Endothelial cell of umbilical vein (primary cell): ENCODE measurements around the gene PDS5B. TPM values are rescaled to one million over a fixed set of nuclear protein-coding genes. Genes with fewer than 3 reads are reported as not detected.

Source experiments
- BruUV-seq: library from RNA; stranded (reverse); fragments of 400-500 nt; replicated peaks from 2 replicates; lab custom pipeline; 2021; lab: Mats Ljungman, UMichigan
- CTCF ChIA-PET: fragments of 300-600, 350-600 bp; sonication (Branson Sonifier 250); formaldehyde crosslinking; loops from one replicate; lab custom pipeline; 2021; ENCODE audit warnings: antibody characterized with exemption, inconsistent platforms; lab: Charles Lee
- POLR2A ChIA-PET: fragments of 300-600, 350-600 bp; sonication (Branson Sonifier 250); formaldehyde crosslinking; loops from one replicate; lab custom pipeline; 2021; ENCODE audit warnings: antibody characterized with exemption, inconsistent platforms; lab: Charles Lee
- DNase-seq: peaks from one replicate; pipeline ENCODE4 v3.0.0-alpha.2; 2011; ENCODE audit warnings: low read depth, low spot score
- FAIRE-seq: peaks from 2 replicates; lab custom pipeline; 2011; peaks lifted over from hg19 to GRCh38; lab: Jason Lieb, UNC
- H2AFZ ChIP-seq: 2 replicates; pipeline ENCODE4 v1.6.0; 2012; ENCODE audit warnings: low read depth, low read length, control low read depth, inconsistent platforms
- H3K27ac ChIP-seq: 2 replicates; pipeline ENCODE4 v1.5.1; 2011; ENCODE audit warnings: low read depth, mild to moderate bottlenecking, control low read depth, low read length, moderate library complexity; ENCODE audit not compliant: insufficient read depth
- H3K27me3 ChIP-seq, 2 experiments: 2 replicates each; pipeline versions ENCODE4 v1.6.0 to v1.6.1; 2011; ENCODE audit warnings: low read length in 2 of 2, mixed read lengths in 1 of 2; ENCODE audit not compliant: control insufficient read depth in 2 of 2, insufficient read depth in 2 of 2
- H3K36me3 ChIP-seq, 2 experiments: 2 replicates in 1 of 2; 3 replicates in 1 of 2; pipeline ENCODE4 v1.5.1; 2011; ENCODE audit warnings: low read length in 2 of 2, mild to moderate bottlenecking in 1 of 2, moderate library complexity in 1 of 2; ENCODE audit not compliant: control insufficient read depth in 2 of 2, insufficient read depth in 2 of 2; ENCODE audit errors: extremely low read depth in 1 of 2
- H3K4me1 ChIP-seq: 3 replicates; pipeline ENCODE4 v1.5.1; 2011; ENCODE audit warnings: mild to moderate bottlenecking, low read length; ENCODE audit not compliant: control insufficient read depth, insufficient read depth; ENCODE audit errors: extremely low read depth
- H3K4me2 ChIP-seq: 2 replicates; pipeline ENCODE4 v1.6.1; 2011; ENCODE audit warnings: low read length, control low read depth, mixed read lengths; ENCODE audit not compliant: insufficient read depth
- H3K4me3 ChIP-seq, 3 experiments: fragments of 200-600 bp in 1 of 3; sonication (generic), shearing (Covaris generic) in 1 of 3; replicated peaks in 1 of 3; 2 replicates each; pipeline ENCODE4 v1.5.1; 2011 to 2016; ENCODE audit warnings: control low read depth in 3 of 3, low read length in 3 of 3, mild to moderate bottlenecking in 2 of 3, inconsistent platforms in 1 of 3, low read depth in 1 of 3, moderate library complexity in 1 of 3; ENCODE audit not compliant: insufficient read depth in 1 of 3
- H3K79me2 ChIP-seq: 2 replicates; pipeline ENCODE4 v1.6.0; 2012; ENCODE audit warnings: low read length, inconsistent platforms; ENCODE audit not compliant: control insufficient read depth, insufficient read depth
- H3K9ac ChIP-seq: replicated peaks from 2 replicates; pipeline ENCODE3; 2011; ENCODE audit warnings: low read length, control low read depth; ENCODE audit not compliant: insufficient read depth; ENCODE audit errors: extremely low read depth
- H3K9me1 ChIP-seq: replicated peaks from 3 replicates; pipeline ENCODE4 v1.6.0; 2011; ENCODE audit warnings: mild to moderate bottlenecking, low read length; ENCODE audit not compliant: control insufficient read depth, insufficient read depth; ENCODE audit errors: extremely low read depth
- H3K9me3 ChIP-seq: replicated peaks from 2 replicates; pipeline ENCODE4 v1.5.1; 2012; ENCODE audit warnings: low read length, inconsistent platforms; ENCODE audit not compliant: control insufficient read depth, insufficient read depth
- H4K20me1 ChIP-seq: replicated peaks from 2 replicates; pipeline ENCODE3; 2011; ENCODE audit warnings: mild to moderate bottlenecking, low read length; ENCODE audit not compliant: control insufficient read depth, insufficient read depth; ENCODE audit errors: extremely low read depth
- CTCF ChIP-seq, 2 donors: IDR thresholded peaks; 1 replicate in 1 of 2; 2 replicates in 1 of 2; pipeline ENCODE4 v1.5.1; 2011; ENCODE audit warnings: low read length in 2 of 2, mild to moderate bottlenecking in 2 of 2, moderate library complexity in 2 of 2, control low read depth in 1 of 2, inconsistent platforms in 1 of 2, low read depth in 1 of 2; ENCODE audit not compliant: insufficient read depth in 1 of 2; ENCODE audit errors: extremely low read depth in 1 of 2
- EZH2 ChIP-seq: IDR thresholded peaks from 2 replicates; pipeline ENCODE4 v1.6.1; 2012; ENCODE audit warnings: borderline replicate concordance, low read depth, mild to moderate bottlenecking, moderate library complexity, low read length, inconsistent platforms; ENCODE audit not compliant: severe bottlenecking
- FOS ChIP-seq: IDR thresholded peaks from 2 replicates; pipeline ENCODE4 v1.6.1; 2011; ENCODE audit warnings: mild to moderate bottlenecking, low read length, moderate library complexity, borderline replicate concordance; ENCODE audit not compliant: insufficient read depth
- GATA2 ChIP-seq: IDR thresholded peaks from 2 replicates; pipeline ENCODE4 v1.7.0; 2011; ENCODE audit warnings: low read depth, mild to moderate bottlenecking, moderate library complexity, mixed read lengths, low read length; ENCODE audit not compliant: insufficient read length, insufficient read depth
- JUN ChIP-seq: IDR thresholded peaks from 2 replicates; pipeline ENCODE4 v1.6.1; 2011; ENCODE audit warnings: borderline replicate concordance, low read depth; ENCODE audit not compliant: insufficient read length, insufficient read depth
- MAX ChIP-seq: IDR thresholded peaks from 2 replicates; pipeline ENCODE4 v1.6.1; 2011; ENCODE audit not compliant: insufficient read depth, insufficient read length
- MYC ChIP-seq: IDR thresholded peaks from one replicate; pipeline ENCODE4 v1.6.1; 2011; ENCODE audit warnings: mild to moderate bottlenecking, low read depth, low read length
- POLR2A ChIP-seq: IDR thresholded peaks from 2 replicates; pipeline ENCODE4 v1.6.1; 2012; ENCODE audit warnings: low read depth, mild to moderate bottlenecking, control low read depth, low read length
- POLR2AphosphoS5 ChIP-seq: IDR thresholded peaks from 2 replicates; pipeline ENCODE4 v1.6.1; 2012; ENCODE audit warnings: low read depth, mild to moderate bottlenecking, control low read depth, low read length, moderate library complexity; ENCODE audit not compliant: insufficient read depth
- dilution Hi-C: fragments of 300-500 bp; cut with MboI; formaldehyde crosslinking; loops from one replicate; pipeline ENCODE4 v1.15.0; 2019; ENCODE audit warnings: low sequenced_read_pairs; ENCODE audit not compliant: extremely low pct_ligation_motif_present
- intact Hi-C: fragments of 100-400 bp; cut with micrococcal nuclease; formaldehyde crosslinking; loops from one replicate; pipeline ENCODE4 v1.10.0; 2022
- polyA plus RNA-seq, 4 experiments: library from polyadenylated mRNA; depleted of rRNA in 3 of 4; stranded (reverse) in 3 of 4; unstranded in 1 of 4; fragments of >200 nt; gene quantifications; 2 replicates each; pipeline versions ENCODE4 v1.2.1 to v1.2.3, GENCODE V29; 2011 to 2012; ENCODE audit warnings: missing spikeins in 1 of 4
- total RNA-seq: library from RNA; stranded (reverse); gene quantifications from 2 replicates; pipeline ENCODE4 v1.2.3, GENCODE V29; 2021

The PDS5B gene
- total and polyA plus RNA-seq, 2 donors (not counting 3 experiments of a cell fraction or from before 2014, with no cell fraction given), result 3.9 to 40.3 TPM

GRCh38 chr13:32737111-32737571 lies 150.9 kb downstream of the PDS5B start:
- H3K4me3 ChIP-seq, result peak overlapping the region in 2 of 3 experiments; percentile 21 to 63
- CTCF ChIA-PET, result interaction anchor here (1.0 to 1.8 kb wide), 7 partner anchors 10 to 806 kb away, joined by 3 to 9 read pairs (median 3); partner anchors contain the start of gene PDS5B
- no peak for TF ChIP-seq EZH2
- TF ChIP-seq MAX, result no peak
- no peak for TF ChIP-seq POLR2A
- TF ChIP-seq CTCF (IDR thresholded peaks at IDR 0.05; ENCODE audit: extremely low read depth in 1 of 2, insufficient read depth in 1 of 2, low read depth in 1 of 2, low read length in 2 of 2), result no peak
- no peak for TF ChIP-seq GATA2
- TF ChIP-seq POLR2AphosphoS5, result no peak
- no peak for TF ChIP-seq FOS
- TF ChIP-seq MYC, result no peak
- TF ChIP-seq JUN, result no peak

More at GRCh38 chr13:32737111-32737571, 150.9 kb downstream of the PDS5B start:
- H3K79me2 ChIP-seq, result no peaks in the 10 kb centered on the region
- DNase-seq, result peak; percentile 70
- intact Hi-C loops, result loop anchor here (5.0 kb wide), 1 partner anchor 150 kb away; the partner anchor contains the start of gene PDS5B
- no peaks in the 10 kb centered on the region for H3K27me3 ChIP-seq
- H3K4me1 ChIP-seq, result peaks cover 14% of the 10 kb centered on the region
- peak; percentile 38 for FAIRE-seq
- H3K9me1 ChIP-seq, result no peaks in the 10 kb centered on the region
- peaks cover 0 to 3% of the 10 kb centered on the region in 2 experiments for H3K36me3 ChIP-seq
- H4K20me1 ChIP-seq, result no peaks in the 10 kb centered on the region
- no peak overlapping the region for H2AFZ ChIP-seq
- peak overlapping the region; percentile 64 for H3K27ac ChIP-seq
- POLR2A ChIA-PET, result no interaction called here
- H3K9me3 ChIP-seq, result no peaks in the 10 kb centered on the region
- dilution Hi-C loops, result no loop called here
- no TSS peak for BruUV-seq
- peak overlapping the region; percentile 95 for H3K4me2 ChIP-seq
- H3K9ac ChIP-seq, result peak overlapping the region; percentile 75
